ENCODE measurements around the gene CCL16. TPM values are rescaled to one million over a fixed set of nuclear protein-coding genes. Genes with fewer than 3 reads are reported as not detected.

CCL16 gene
- total and polyA plus RNA-seq, 2 experiments from 2014 or later, result not detected

DNA sequence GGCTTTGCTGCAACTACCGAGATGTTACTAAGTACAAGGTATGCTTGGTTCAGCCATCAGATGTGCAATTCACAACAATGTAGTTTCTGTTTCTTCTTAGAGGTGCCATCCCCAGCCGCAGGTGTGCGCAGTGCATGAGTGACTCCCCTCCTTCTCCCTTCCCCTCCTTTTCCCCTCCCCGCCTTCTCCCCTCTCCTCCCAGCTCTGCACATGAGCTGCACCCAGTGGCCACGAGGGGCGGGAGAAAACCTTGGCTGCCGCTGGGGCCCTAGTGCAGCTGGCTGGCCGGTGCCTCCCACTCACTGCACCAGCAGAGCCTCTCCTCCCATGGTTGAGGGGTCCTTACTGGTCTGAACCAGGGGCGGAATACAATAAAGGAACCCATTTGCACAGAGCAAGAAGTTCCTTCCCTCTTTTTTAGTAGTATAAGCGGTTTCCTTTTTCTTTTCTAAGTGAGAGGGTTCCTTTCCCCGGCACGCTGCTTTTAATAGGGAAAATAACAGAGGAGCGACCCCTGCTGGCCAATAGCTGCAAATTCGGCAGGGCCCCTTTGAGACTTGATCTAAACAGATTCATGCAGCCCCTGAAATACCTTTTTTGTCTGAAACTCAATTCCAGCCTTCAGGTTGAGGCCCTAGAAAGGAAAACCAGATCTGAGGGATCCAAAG is 27.8 kb upstream of the CCL16 start:
- no peak overlapping the region for H3K27ac ChIP-seq (ENCODE audit: low read depth)
- DNase-seq (ENCODE audit: low spot score) (peak; percentile 54), ATAC-seq (peak; percentile 40; the same call in 2 of the 3 replicates)
- Mint-ChIP-seq H3K4me1 (no peaks in the 10 kb centered on the region), H3K4me3 (no peak overlapping the region), H3K27ac (no peak overlapping the region), H3K36me3 (ENCODE audit: low read depth) (peaks cover 10% of the 10 kb centered on the region; the same call in 2 of the 3 replicates), H3K9me3 (peaks cover 67% of the 10 kb centered on the region), H3K27me3 (ENCODE audit: insufficient read depth, low read depth, poor library complexity) (no peaks in the 10 kb centered on the region)
- no peak overlapping the region for H3K4me3 ChIP-seq
- H3K4me2 ChIP-seq, result no peak overlapping the region
- no peaks in the 10 kb centered on the region for H3K9me2 ChIP-seq (ENCODE audit: insufficient read depth)
- no peaks in the 10 kb centered on the region for H3K4me1 ChIP-seq (ENCODE audit: insufficient read depth)
- H4K20me1 ChIP-seq (replicated peaks; ENCODE audit: insufficient read depth), result no peaks in the 10 kb centered on the region
- no peaks in the 10 kb centered on the region for H3F3A ChIP-seq (replicated peaks; ENCODE audit: low read depth)
- H2AFZ ChIP-seq, result no peak overlapping the region
- TF ChIP-seq, protein P1, sequence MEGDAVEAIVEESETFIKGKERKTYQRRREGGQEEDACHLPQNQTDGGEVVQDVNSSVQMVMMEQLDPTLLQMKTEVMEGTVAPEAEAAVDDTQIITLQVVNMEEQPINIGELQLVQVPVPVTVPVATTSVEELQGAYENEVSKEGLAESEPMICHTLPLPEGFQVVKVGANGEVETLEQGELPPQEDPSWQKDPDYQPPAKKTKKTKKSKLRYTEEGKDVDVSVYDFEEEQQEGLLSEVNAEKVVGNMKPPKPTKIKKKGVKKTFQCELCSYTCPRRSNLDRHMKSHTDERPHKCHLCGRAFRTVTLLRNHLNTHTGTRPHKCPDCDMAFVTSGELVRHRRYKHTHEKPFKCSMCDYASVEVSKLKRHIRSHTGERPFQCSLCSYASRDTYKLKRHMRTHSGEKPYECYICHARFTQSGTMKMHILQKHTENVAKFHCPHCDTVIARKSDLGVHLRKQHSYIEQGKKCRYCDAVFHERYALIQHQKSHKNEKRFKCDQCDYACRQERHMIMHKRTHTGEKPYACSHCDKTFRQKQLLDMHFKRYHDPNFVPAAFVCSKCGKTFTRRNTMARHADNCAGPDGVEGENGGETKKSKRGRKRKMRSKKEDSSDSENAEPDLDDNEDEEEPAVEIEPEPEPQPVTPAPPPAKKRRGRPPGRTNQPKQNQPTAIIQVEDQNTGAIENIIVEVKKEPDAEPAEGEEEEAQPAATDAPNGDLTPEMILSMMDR (conservative IDR thresholded peaks at IDR 0.05; ENCODE audit: low read depth in 2 of 2), result peak; percentile 48 to 78
- TF ChIP-seq EZH2 (IDR thresholded peaks at IDR 0.05; ENCODE audit: low read depth, unreplicated experiment) (no peak), POLR2AphosphoS5 (IDR thresholded peaks at IDR 0.05; ENCODE audit: low read depth) (no peak), EZH2phosphoT487 (IDR thresholded peaks at IDR 0.05; ENCODE audit: unreplicated experiment) (no peak)
- TF ChIP-seq, protein P2, sequence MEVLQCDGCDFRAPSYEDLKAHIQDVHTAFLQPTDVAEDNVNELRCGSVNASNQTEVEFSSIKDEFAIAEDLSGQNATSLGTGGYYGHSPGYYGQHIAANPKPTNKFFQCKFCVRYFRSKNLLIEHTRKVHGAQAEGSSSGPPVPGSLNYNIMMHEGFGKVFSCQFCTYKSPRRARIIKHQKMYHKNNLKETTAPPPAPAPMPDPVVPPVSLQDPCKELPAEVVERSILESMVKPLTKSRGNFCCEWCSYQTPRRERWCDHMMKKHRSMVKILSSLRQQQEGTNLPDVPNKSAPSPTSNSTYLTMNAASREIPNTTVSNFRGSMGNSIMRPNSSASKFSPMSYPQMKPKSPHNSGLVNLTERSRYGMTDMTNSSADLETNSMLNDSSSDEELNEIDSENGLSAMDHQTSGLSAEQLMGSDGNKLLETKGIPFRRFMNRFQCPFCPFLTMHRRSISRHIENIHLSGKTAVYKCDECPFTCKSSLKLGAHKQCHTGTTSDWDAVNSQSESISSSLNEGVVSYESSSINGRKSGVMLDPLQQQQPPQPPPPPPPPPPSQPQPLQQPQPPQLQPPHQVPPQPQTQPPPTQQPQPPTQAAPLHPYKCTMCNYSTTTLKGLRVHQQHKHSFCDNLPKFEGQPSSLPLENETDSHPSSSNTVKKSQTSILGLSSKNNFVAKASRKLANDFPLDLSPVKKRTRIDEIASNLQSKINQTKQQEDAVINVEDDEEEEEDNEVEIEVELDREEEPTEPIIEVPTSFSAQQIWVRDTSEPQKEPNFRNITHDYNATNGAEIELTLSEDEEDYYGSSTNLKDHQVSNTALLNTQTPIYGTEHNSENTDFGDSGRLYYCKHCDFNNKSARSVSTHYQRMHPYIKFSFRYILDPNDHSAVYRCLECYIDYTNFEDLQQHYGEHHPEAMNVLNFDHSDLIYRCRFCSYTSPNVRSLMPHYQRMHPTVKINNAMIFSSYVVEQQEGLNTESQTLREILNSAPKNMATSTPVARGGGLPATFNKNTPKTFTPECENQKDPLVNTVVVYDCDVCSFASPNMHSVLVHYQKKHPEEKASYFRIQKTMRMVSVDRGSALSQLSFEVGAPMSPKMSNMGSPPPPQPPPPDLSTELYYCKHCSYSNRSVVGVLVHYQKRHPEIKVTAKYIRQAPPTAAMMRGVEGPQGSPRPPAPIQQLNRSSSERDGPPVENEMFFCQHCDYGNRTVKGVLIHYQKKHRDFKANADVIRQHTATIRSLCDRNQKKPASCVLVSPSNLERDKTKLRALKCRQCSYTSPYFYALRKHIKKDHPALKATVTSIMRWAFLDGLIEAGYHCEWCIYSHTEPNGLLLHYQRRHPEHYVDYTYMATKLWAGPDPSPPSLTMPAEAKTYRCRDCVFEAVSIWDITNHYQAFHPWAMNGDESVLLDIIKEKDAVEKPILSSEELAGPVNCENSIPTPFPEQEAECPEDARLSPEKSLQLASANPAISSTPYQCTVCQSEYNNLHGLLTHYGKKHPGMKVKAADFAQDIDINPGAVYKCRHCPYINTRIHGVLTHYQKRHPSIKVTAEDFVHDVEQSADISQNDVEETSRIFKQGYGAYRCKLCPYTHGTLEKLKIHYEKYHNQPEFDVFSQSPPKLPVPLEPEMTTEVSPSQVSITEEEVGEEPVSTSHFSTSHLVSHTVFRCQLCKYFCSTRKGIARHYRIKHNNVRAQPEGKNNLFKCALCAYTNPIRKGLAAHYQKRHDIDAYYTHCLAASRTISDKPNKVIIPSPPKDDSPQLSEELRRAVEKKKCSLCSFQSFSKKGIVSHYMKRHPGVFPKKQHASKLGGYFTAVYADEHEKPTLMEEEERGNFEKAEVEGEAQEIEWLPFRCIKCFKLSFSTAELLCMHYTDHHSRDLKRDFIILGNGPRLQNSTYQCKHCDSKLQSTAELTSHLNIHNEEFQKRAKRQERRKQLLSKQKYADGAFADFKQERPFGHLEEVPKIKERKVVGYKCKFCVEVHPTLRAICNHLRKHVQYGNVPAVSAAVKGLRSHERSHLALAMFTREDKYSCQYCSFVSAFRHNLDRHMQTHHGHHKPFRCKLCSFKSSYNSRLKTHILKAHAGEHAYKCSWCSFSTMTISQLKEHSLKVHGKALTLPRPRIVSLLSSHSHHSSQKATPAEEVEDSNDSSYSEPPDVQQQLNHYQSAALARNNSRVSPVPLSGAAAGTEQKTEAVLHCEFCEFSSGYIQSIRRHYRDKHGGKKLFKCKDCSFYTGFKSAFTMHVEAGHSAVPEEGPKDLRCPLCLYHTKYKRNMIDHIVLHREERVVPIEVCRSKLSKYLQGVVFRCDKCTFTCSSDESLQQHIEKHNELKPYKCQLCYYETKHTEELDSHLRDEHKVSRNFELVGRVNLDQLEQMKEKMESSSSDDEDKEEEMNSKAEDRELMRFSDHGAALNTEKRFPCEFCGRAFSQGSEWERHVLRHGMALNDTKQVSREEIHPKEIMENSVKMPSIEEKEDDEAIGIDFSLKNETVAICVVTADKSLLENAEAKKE (CRISPR knock-in tag; IDR thresholded peaks at IDR 0.05), result no peak
- no peaks in the 10 kb centered on the region for H3K27me3 ChIP-seq (ENCODE audit: insufficient read depth)
- H3K36me3 ChIP-seq (ENCODE audit: insufficient read depth), result no peaks in the 10 kb centered on the region
- H3K79me2 ChIP-seq (replicated peaks; ENCODE audit: insufficient read depth), result no peaks in the 10 kb centered on the region
